ENCODE data around the gene TMEM14B.

The TMEM14B gene

GRCh38 chr6:10733863-10734262 lies 13.7 kb upstream of the TMEM14B start:
- Histone ChIP-seq H3K9me3 (ENCODE audit: control insufficient read depth, insufficient read depth, low read depth, low read length) (no peaks in the 10 kb centered on the region), H3K4me1 (ENCODE audit: control insufficient read depth, insufficient read depth, low read length) (no peaks in the 10 kb centered on the region), H3K27ac (ENCODE audit: extremely low read depth, low read depth, low read length) (no peak overlapping the region), H3K4me3 (ENCODE audit: low read depth, low read length) (no peak overlapping the region), H3K36me3 (ENCODE audit: control insufficient read depth in 2 of 2, insufficient read depth in 1 of 2, low read length in 2 of 2) (peaks cover 21 to 41% of the 10 kb centered on the region in 2 experiments)
- TF ChIP-seq ZNF324 (tag by site-specific recombination; IDR thresholded peaks at IDR 0.05) (no peak), ZNF214 (tag by site-specific recombination; IDR thresholded peaks at IDR 0.05; ENCODE audit: borderline replicate concordance) (no peak), ZBTB7A (tag by site-specific recombination; IDR thresholded peaks at IDR 0.05; ENCODE audit: low read depth) (no peak), ZNF16 (tag by site-specific recombination; IDR thresholded peaks at IDR 0.05; ENCODE audit: low read depth) (no peak), PRDM4 (tag by site-specific recombination; IDR thresholded peaks at IDR 0.05) (no peak), ZNF133 (tag by site-specific recombination; IDR thresholded peaks at IDR 0.05) (no peak)
- ChIA-PET POLR2A (interaction anchor here (2.2 to 6.7 kb wide), 2 partner anchors 8 to 10 kb away, joined by 10 to 53 read pairs; partner anchors contain the start of gene TMEM14C), CTCF (interaction anchor here (1.2 to 1.4 kb wide), 3 partner anchors 26 to 68 kb away, joined by 3 to 4 read pairs (median 3); no protein-coding TSS in a partner anchor)

GRCh38 chr6:10736731-10737130 lies 10.9 kb upstream of the TMEM14B start:
- H3K4me3 ChIP-seq (ENCODE audit: low read depth, low read length) = no peak overlapping the region
- TF ChIP-seq PRDM1 (tag by site-specific recombination; IDR thresholded peaks at IDR 0.05) = no peak
- TF ChIP-seq CTCF (tag by site-specific recombination; IDR thresholded peaks at IDR 0.05) = no peak
- TF ChIP-seq ZNF18 (tag by site-specific recombination; IDR thresholded peaks at IDR 0.05) = no peak
- no peak for TF ChIP-seq ZNF366 (tag by site-specific recombination; conservative IDR thresholded peaks at IDR 0.05)
- peaks cover 0 to 18% of the 10 kb centered on the region in 2 experiments; a peak in 2 of 3 replicates for H3K36me3 ChIP-seq (ENCODE audit: control insufficient read depth in 2 of 2, insufficient read depth in 1 of 2, low read length in 2 of 2)
- ChIA-PET CTCF (interaction anchor here (0.7 to 2.3 kb wide), 4 partner anchors 10 to 690 kb away, joined by 3 to 7 read pairs (median 4); partner anchors contain the start of gene TMEM14B), POLR2A (interaction anchor here (0.6 to 6.7 kb wide), 5 partner anchors 10 to 60 kb away, joined by 3 to 53 read pairs (median 3); partner anchors contain the start of genes TMEM14B and TMEM14C)
- H3K9me3 ChIP-seq (ENCODE audit: control insufficient read depth, insufficient read depth, low read depth, low read length) = no peaks in the 10 kb centered on the region
- no peak overlapping the region for H3K27ac ChIP-seq (ENCODE audit: extremely low read depth, low read depth, low read length)
- H3K4me1 ChIP-seq (ENCODE audit: control insufficient read depth, insufficient read depth, low read length) = no peaks in the 10 kb centered on the region

GRCh38 chr6:10740061-10740460 lies 7.5 kb upstream of the TMEM14B start:
- Histone ChIP-seq H3K36me3 (ENCODE audit: control insufficient read depth in 2 of 2, insufficient read depth in 1 of 2, low read length in 2 of 2) (no peaks in the 10 kb centered on the region; a peak in 1 of 3 replicates), H3K4me3 (ENCODE audit: low read depth, low read length) (no peak overlapping the region), H3K27ac (ENCODE audit: extremely low read depth, low read depth, low read length) (no peak overlapping the region), H3K4me1 (ENCODE audit: control insufficient read depth, insufficient read depth, low read length) (no peaks in the 10 kb centered on the region), H3K9me3 (ENCODE audit: control insufficient read depth, insufficient read depth, low read depth, low read length) (no peaks in the 10 kb centered on the region)
- CTCF ChIA-PET = interaction anchor here (0.5 kb wide), 1 partner anchor 23 kb away, joined by 4 read pairs; no protein-coding TSS in a partner anchor
- POLR2A ChIA-PET = interaction anchor here (0.7 kb wide), 1 partner anchor 72 kb away, joined by 8 read pairs; no protein-coding TSS in a partner anchor
- TF ChIP-seq HOXA7 (CRISPR knock-in tag; IDR thresholded peaks at IDR 0.05; ENCODE audit: borderline replicate concordance) = no peak
- no peak for TF ChIP-seq ZNF626 (tag by site-specific recombination; IDR thresholded peaks at IDR 0.05)
- TF ChIP-seq SCRT1 (tag by site-specific recombination; IDR thresholded peaks at IDR 0.05; ENCODE audit: borderline replicate concordance) = no peak
- TF ChIP-seq ZNF645 (tag by site-specific recombination; IDR thresholded peaks at IDR 0.05) = no peak
- TF ChIP-seq ZNF785 (tag by site-specific recombination; IDR thresholded peaks at IDR 0.05) = no peak
- TF ChIP-seq ZNF184 (tag by site-specific recombination; IDR thresholded peaks at IDR 0.05) = no peak
- TF ChIP-seq GLIS2 (tag by site-specific recombination; IDR thresholded peaks at IDR 0.05) = no peak
- no peak for TF ChIP-seq ZNF521 (tag by site-specific recombination; IDR thresholded peaks at IDR 0.05)
- TF ChIP-seq ZSCAN30 (tag by site-specific recombination; IDR thresholded peaks at IDR 0.05) = no peak
- no peak for TF ChIP-seq ZNF416 (tag by site-specific recombination; IDR thresholded peaks at IDR 0.05)
- TF ChIP-seq ZSCAN4 (tag by site-specific recombination; IDR thresholded peaks at IDR 0.05) = no peak
- TF ChIP-seq ZNF433 (tag by site-specific recombination; IDR thresholded peaks at IDR 0.05; ENCODE audit: low read depth) = no peak
- TF ChIP-seq ZBTB7A (tag by site-specific recombination; IDR thresholded peaks at IDR 0.05; ENCODE audit: low read depth) = no peak
- no peak for TF ChIP-seq ZNF211 (tag by site-specific recombination; IDR thresholded peaks at IDR 0.05; ENCODE audit: low read depth)
- no peak for TF ChIP-seq ZNF248 (tag by site-specific recombination; IDR thresholded peaks at IDR 0.05)

Data from HEK293 (cell line).